HL-60 (cell line): ENCODE data around the gene LMOD1.

Source experiments
- DNase-seq, 2 experiments: peaks; one replicate each; pipeline ENCODE4 v3.0.0-alpha.2; 2010 to 2020; ENCODE audit warnings: low read depth in 1 of 2, low spot score in 1 of 2
- H3K27ac ChIP-seq: fragments of 250-450 bp; sonication (Bioruptor Pico); replicated peaks from 2 replicates; pipeline ENCODE4 v1.5.1; 2020; ENCODE audit warnings: mild to moderate bottlenecking, moderate library complexity
- H3K27me3 ChIP-seq: fragments of 250-450 bp; sonication (Bioruptor Pico); 2 replicates; pipeline ENCODE4 v1.5.1; 2021; ENCODE audit warnings: mild to moderate bottlenecking, moderate library complexity; ENCODE audit not compliant: insufficient read depth, poor library complexity, severe bottlenecking
- H3K4me3 ChIP-seq: replicated peaks from 2 replicates; pipeline ENCODE4 v1.5.1; 2011; ENCODE audit warnings: mild to moderate bottlenecking, control low read depth, low read length; ENCODE audit not compliant: insufficient read depth
- GABPA ChIP-seq: IDR thresholded peaks from 2 replicates; pipeline ENCODE4 v1.6.1; 2012; ENCODE audit warnings: low read depth
- POLR2AphosphoS5 ChIP-seq: IDR thresholded peaks from 2 replicates; pipeline ENCODE4 v1.6.1; 2012; ENCODE audit warnings: low read depth
- SPI1 ChIP-seq: IDR thresholded peaks from 2 replicates; pipeline ENCODE4 v1.6.1; 2012; ENCODE audit warnings: low read depth, mild to moderate bottlenecking, borderline replicate concordance
- TF ChIP-seq, protein P1 (sequence below): IDR thresholded peaks from 2 replicates; pipeline ENCODE4 v1.6.1; 2012; ENCODE audit warnings: low read depth; ENCODE audit not compliant: insufficient replicate concordance
- TF ChIP-seq, protein P2 (sequence below): IDR thresholded peaks from one replicate; pipeline ENCODE4 v1.5.1; 2011; ENCODE audit warnings: low read length, control low read depth, inconsistent platforms; ENCODE audit not compliant: insufficient read depth

LMOD1 gene

DNA sequence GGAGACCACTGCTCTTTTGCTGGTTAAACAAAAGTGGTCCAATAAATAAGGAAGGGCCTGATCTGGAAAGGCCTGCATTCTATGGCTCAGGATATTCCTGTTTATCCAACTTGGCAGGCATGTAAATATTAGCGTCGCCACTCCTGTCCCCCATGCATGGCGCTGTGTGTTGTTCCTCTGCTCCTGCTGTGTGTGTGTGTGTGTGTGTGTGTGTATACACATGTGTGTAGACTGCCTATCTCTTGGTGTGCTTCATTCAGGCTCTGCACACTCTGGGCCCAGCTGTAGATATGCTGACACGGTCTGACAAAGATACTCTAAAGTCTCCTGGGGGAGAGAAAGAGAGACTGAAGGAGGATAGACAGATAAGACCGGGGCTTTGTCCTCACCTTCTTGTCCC is 6.8 kb downstream of the LMOD1 start:
- Histone ChIP-seq H3K27me3 (no peaks in the 10 kb centered on the region), H3K4me3 (no peak overlapping the region), H3K27ac (no peak overlapping the region)
- no peak for TF ChIP-seq GABPA
- TF ChIP-seq, protein P1, sequence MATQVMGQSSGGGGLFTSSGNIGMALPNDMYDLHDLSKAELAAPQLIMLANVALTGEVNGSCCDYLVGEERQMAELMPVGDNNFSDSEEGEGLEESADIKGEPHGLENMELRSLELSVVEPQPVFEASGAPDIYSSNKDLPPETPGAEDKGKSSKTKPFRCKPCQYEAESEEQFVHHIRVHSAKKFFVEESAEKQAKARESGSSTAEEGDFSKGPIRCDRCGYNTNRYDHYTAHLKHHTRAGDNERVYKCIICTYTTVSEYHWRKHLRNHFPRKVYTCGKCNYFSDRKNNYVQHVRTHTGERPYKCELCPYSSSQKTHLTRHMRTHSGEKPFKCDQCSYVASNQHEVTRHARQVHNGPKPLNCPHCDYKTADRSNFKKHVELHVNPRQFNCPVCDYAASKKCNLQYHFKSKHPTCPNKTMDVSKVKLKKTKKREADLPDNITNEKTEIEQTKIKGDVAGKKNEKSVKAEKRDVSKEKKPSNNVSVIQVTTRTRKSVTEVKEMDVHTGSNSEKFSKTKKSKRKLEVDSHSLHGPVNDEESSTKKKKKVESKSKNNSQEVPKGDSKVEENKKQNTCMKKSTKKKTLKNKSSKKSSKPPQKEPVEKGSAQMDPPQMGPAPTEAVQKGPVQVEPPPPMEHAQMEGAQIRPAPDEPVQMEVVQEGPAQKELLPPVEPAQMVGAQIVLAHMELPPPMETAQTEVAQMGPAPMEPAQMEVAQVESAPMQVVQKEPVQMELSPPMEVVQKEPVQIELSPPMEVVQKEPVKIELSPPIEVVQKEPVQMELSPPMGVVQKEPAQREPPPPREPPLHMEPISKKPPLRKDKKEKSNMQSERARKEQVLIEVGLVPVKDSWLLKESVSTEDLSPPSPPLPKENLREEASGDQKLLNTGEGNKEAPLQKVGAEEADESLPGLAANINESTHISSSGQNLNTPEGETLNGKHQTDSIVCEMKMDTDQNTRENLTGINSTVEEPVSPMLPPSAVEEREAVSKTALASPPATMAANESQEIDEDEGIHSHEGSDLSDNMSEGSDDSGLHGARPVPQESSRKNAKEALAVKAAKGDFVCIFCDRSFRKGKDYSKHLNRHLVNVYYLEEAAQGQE = no peak
- TF ChIP-seq SPI1 = no peak
- TF ChIP-seq POLR2AphosphoS5 = no peak
- TF ChIP-seq, protein P2, sequence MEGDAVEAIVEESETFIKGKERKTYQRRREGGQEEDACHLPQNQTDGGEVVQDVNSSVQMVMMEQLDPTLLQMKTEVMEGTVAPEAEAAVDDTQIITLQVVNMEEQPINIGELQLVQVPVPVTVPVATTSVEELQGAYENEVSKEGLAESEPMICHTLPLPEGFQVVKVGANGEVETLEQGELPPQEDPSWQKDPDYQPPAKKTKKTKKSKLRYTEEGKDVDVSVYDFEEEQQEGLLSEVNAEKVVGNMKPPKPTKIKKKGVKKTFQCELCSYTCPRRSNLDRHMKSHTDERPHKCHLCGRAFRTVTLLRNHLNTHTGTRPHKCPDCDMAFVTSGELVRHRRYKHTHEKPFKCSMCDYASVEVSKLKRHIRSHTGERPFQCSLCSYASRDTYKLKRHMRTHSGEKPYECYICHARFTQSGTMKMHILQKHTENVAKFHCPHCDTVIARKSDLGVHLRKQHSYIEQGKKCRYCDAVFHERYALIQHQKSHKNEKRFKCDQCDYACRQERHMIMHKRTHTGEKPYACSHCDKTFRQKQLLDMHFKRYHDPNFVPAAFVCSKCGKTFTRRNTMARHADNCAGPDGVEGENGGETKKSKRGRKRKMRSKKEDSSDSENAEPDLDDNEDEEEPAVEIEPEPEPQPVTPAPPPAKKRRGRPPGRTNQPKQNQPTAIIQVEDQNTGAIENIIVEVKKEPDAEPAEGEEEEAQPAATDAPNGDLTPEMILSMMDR = no peak
- DNase-seq = no peak

DNA sequence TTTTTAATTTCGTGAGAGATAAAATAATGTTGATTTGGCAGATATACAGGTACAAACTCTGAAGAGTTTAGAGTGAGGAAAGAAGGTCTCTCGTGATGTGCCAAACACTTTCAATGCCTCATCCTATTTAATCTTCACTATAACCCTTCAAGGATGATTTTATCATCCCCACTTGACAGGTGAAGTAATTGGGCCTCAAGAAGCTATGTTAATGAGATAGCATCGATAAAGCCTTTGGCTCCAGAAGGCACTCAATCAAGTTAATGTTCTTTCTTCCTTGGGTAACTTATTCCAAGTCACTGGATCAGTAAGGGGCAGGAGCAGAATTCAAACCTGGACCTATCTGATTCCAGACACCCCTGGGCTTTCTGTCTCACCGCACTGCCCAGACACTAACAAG is 7.2 kb downstream of the LMOD1 start:
- no peaks in the 10 kb centered on the region for H3K27me3 ChIP-seq
- TF ChIP-seq GABPA = no peak
- TF ChIP-seq, protein P2 = no peak
- no peak for TF ChIP-seq SPI1
- TF ChIP-seq, protein P1 = no peak
- TF ChIP-seq POLR2AphosphoS5 = no peak
- no peak for DNase-seq
- no peak overlapping the region for H3K27ac ChIP-seq
- H3K4me3 ChIP-seq = no peak overlapping the region

- no peak for DNase-seq
- Histone ChIP-seq H3K27ac (no peak overlapping the region), H3K27me3 (no peaks in the 10 kb centered on the region), H3K4me3 (no peak overlapping the region)
- no peak for TF ChIP-seq GABPA
- TF ChIP-seq, protein P2 = no peak
- no peak for TF ChIP-seq POLR2AphosphoS5
- TF ChIP-seq SPI1 = no peak
- TF ChIP-seq, protein P1 = no peak
Observed at GRCh38 chr1:201938440-201939035, 7.8 kb downstream of the LMOD1 start.
